ENCODE results near the gene CAND2. TPM values are rescaled to one million over a fixed set of nuclear protein-coding genes. Genes with fewer than 3 reads are reported as not detected.

Gene CAND2
- polyA plus RNA-seq = 17.3 and 21.8 TPM in 2 replicates
- 20.7 and 21.3 TPM in 2 replicates for polyA minus RNA-seq

- H3F3A ChIP-seq (ENCODE audit: insufficient read depth, low read length, poor library complexity, severe bottlenecking) = no peaks in the 10 kb centered on the region
- no peaks in the 10 kb centered on the region for H3K9me2 ChIP-seq (ENCODE audit: insufficient read depth, low read length)
- H3K36me3 ChIP-seq (ENCODE audit: insufficient read depth, low read length) = no peaks in the 10 kb centered on the region
- no peaks in the 10 kb centered on the region for H3K79me2 ChIP-seq (replicated peaks; ENCODE audit: insufficient read depth, low read length)
- H3K27ac ChIP-seq (ENCODE audit: low read length) = peak within 1 kb of the TSS; percentile 42
- peak; percentile 30 for TF ChIP-seq EP300 (conservative IDR thresholded peaks at IDR 0.05; ENCODE audit: poor library complexity, severe bottlenecking)
- peak; percentile 46 for TF ChIP-seq MXI1 (conservative IDR thresholded peaks at IDR 0.05; ENCODE audit: poor library complexity, severe bottlenecking)
- TF ChIP-seq SMC3 (conservative IDR thresholded peaks at IDR 0.05; ENCODE audit: poor library complexity) = peak; percentile 30
- TF ChIP-seq, protein P1, sequence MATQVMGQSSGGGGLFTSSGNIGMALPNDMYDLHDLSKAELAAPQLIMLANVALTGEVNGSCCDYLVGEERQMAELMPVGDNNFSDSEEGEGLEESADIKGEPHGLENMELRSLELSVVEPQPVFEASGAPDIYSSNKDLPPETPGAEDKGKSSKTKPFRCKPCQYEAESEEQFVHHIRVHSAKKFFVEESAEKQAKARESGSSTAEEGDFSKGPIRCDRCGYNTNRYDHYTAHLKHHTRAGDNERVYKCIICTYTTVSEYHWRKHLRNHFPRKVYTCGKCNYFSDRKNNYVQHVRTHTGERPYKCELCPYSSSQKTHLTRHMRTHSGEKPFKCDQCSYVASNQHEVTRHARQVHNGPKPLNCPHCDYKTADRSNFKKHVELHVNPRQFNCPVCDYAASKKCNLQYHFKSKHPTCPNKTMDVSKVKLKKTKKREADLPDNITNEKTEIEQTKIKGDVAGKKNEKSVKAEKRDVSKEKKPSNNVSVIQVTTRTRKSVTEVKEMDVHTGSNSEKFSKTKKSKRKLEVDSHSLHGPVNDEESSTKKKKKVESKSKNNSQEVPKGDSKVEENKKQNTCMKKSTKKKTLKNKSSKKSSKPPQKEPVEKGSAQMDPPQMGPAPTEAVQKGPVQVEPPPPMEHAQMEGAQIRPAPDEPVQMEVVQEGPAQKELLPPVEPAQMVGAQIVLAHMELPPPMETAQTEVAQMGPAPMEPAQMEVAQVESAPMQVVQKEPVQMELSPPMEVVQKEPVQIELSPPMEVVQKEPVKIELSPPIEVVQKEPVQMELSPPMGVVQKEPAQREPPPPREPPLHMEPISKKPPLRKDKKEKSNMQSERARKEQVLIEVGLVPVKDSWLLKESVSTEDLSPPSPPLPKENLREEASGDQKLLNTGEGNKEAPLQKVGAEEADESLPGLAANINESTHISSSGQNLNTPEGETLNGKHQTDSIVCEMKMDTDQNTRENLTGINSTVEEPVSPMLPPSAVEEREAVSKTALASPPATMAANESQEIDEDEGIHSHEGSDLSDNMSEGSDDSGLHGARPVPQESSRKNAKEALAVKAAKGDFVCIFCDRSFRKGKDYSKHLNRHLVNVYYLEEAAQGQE (IDR thresholded peaks at IDR 0.05; ENCODE audit: borderline replicate concordance) = peak; percentile 61
- no peak for TF ChIP-seq EZH2 (IDR thresholded peaks at IDR 0.05; ENCODE audit: borderline replicate concordance, insufficient read depth, low read length, poor library complexity, severe bottlenecking)
- no peak for TF ChIP-seq TAF1 (IDR thresholded peaks at IDR 0.05; ENCODE audit: low read depth)
- TF ChIP-seq RAD21 (conservative IDR thresholded peaks at IDR 0.05) = no peak
- TF ChIP-seq, protein P2, sequence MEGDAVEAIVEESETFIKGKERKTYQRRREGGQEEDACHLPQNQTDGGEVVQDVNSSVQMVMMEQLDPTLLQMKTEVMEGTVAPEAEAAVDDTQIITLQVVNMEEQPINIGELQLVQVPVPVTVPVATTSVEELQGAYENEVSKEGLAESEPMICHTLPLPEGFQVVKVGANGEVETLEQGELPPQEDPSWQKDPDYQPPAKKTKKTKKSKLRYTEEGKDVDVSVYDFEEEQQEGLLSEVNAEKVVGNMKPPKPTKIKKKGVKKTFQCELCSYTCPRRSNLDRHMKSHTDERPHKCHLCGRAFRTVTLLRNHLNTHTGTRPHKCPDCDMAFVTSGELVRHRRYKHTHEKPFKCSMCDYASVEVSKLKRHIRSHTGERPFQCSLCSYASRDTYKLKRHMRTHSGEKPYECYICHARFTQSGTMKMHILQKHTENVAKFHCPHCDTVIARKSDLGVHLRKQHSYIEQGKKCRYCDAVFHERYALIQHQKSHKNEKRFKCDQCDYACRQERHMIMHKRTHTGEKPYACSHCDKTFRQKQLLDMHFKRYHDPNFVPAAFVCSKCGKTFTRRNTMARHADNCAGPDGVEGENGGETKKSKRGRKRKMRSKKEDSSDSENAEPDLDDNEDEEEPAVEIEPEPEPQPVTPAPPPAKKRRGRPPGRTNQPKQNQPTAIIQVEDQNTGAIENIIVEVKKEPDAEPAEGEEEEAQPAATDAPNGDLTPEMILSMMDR (IDR thresholded peaks at IDR 0.05; ENCODE audit: poor library complexity, severe bottlenecking) = no peak
- peak; percentile 61 for TF ChIP-seq POLR2AphosphoS5 (IDR thresholded peaks at IDR 0.05)
- H3K27me3 ChIP-seq (ENCODE audit: insufficient read depth, low read depth, low read length) = no peaks in the 10 kb centered on the region
- peak within 1 kb of the TSS; percentile 75 for H3K4me3 ChIP-seq (ENCODE audit: low read length)
- no peaks in the 10 kb centered on the region for H3K9me3 ChIP-seq (ENCODE audit: low read length)
- peak within 1 kb of the TSS; percentile 76 for H2AFZ ChIP-seq (ENCODE audit: low read depth, low read length)
- peak within 1 kb of the TSS; percentile 84 for H3K9ac ChIP-seq (ENCODE audit: low read length)
- H4K20me1 ChIP-seq (ENCODE audit: insufficient read depth) = no peaks in the 10 kb centered on the region
- peak within 1 kb of the TSS; percentile 76 for H3K4me2 ChIP-seq (ENCODE audit: low read length)
These were observed at the start of gene CAND2 for GRCh38 chr3:12796171-12797123. TSS of gene CAND2 (plus strand) at chr3:12796680. CDS start at chr3:12796721, 41 bp downstream.

DNA sequence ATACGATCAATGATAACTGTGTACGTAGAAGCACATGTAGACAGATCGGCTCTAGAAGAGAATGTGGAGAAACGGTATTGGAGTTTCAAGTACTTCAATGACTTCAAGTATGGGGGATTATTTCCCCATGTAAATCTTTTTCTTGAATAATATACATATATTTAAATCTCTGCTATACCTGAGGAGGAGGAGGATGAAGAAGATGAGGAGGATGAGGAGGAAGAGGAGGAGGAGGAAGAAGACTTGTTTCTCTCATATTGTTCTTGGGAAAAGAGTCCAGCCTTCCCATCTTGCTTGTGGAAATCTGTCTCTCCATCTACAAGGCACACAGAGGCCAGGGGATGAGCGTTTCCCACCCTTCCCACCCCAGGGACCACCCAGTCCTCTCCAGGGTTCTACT lies 48.0 kb upstream of the CAND2 start:
- Histone ChIP-seq H3K9ac (ENCODE audit: low read length) (no peak overlapping the region), H3K36me3 (ENCODE audit: insufficient read depth, low read length) (no peaks in the 10 kb centered on the region), H3K9me2 (ENCODE audit: insufficient read depth, low read length) (no peaks in the 10 kb centered on the region), H3K4me2 (ENCODE audit: low read length) (no peak overlapping the region), H3K9me3 (ENCODE audit: low read length) (no peaks in the 10 kb centered on the region), H3K79me2 (replicated peaks; ENCODE audit: insufficient read depth, low read length) (no peaks in the 10 kb centered on the region), H3K27me3 (ENCODE audit: insufficient read depth, low read depth, low read length) (no peaks in the 10 kb centered on the region), H4K20me1 (ENCODE audit: insufficient read depth) (no peaks in the 10 kb centered on the region), H3F3A (ENCODE audit: insufficient read depth, low read length, poor library complexity, severe bottlenecking) (no peaks in the 10 kb centered on the region), H2AFZ (ENCODE audit: low read depth, low read length) (no peak overlapping the region), H3K27ac (ENCODE audit: low read length) (no peak overlapping the region), H3K4me3 (ENCODE audit: low read length) (no peak overlapping the region)
- no peak for TF ChIP-seq MXI1 (conservative IDR thresholded peaks at IDR 0.05; ENCODE audit: poor library complexity, severe bottlenecking)
- TF ChIP-seq, protein P1 (IDR thresholded peaks at IDR 0.05; ENCODE audit: borderline replicate concordance) = no peak

Measured in neural cell (in vitro differentiated cells).